ENCODE measurements around the gene ZNF488. TPM values are rescaled to one million over a fixed set of nuclear protein-coding genes. Genes with fewer than 3 reads are reported as not detected.

Gene ZNF488
- total RNA-seq, 1 experiment from 2014 or later, result 5.6 TPM

GRCh38 chr10:47383261-47384147 lies 589 bp downstream of the ZNF488 start:
- POLR2A ChIA-PET, result interaction anchor here (0.6 to 1.5 kb wide), 6 partner anchors 12 to 23 kb away, joined by 3 to 10 read pairs (median 5); no protein-coding TSS in a partner anchor
- Mint-ChIP-seq H3K4me3 (ENCODE audit: unreplicated experiment) (peak overlapping the region; percentile 80), H3K36me3 (ENCODE audit: insufficient read depth, unreplicated experiment) (peaks cover 4% of the 10 kb centered on the region), H3K9me3 (ENCODE audit: unreplicated experiment) (peaks cover 15% of the 10 kb centered on the region), H3K4me1 (ENCODE audit: low read depth, unreplicated experiment) (peaks cover 41% of the 10 kb centered on the region), H3K27ac (ENCODE audit: unreplicated experiment) (peak overlapping the region; percentile 16), H3K27me3 (ENCODE audit: insufficient read depth, unreplicated experiment) (peaks cover 8% of the 10 kb centered on the region)
- Histone ChIP-seq H3K27me3 (replicated peaks; ENCODE audit: control insufficient read depth, insufficient read depth, low read length) (no peaks in the 10 kb centered on the region), H3K4me1 (peaks cover 41% of the 10 kb centered on the region), H3K36me3 (ENCODE audit: control insufficient read depth, insufficient read depth, low read length) (peaks cover 1% of the 10 kb centered on the region; the same call in 1 of the 2 replicates), H3K4me3 (ENCODE audit: low read depth, low read length) (peak overlapping the region; percentile 77), H3K9me3 (peaks cover 4% of the 10 kb centered on the region; the same call in 1 of the 2 replicates)
- TSS peak; percentile 71 for BruUV-seq (replicated peaks)
- TF ChIP-seq, protein P1, sequence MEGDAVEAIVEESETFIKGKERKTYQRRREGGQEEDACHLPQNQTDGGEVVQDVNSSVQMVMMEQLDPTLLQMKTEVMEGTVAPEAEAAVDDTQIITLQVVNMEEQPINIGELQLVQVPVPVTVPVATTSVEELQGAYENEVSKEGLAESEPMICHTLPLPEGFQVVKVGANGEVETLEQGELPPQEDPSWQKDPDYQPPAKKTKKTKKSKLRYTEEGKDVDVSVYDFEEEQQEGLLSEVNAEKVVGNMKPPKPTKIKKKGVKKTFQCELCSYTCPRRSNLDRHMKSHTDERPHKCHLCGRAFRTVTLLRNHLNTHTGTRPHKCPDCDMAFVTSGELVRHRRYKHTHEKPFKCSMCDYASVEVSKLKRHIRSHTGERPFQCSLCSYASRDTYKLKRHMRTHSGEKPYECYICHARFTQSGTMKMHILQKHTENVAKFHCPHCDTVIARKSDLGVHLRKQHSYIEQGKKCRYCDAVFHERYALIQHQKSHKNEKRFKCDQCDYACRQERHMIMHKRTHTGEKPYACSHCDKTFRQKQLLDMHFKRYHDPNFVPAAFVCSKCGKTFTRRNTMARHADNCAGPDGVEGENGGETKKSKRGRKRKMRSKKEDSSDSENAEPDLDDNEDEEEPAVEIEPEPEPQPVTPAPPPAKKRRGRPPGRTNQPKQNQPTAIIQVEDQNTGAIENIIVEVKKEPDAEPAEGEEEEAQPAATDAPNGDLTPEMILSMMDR (IDR thresholded peaks at IDR 0.05; ENCODE audit: insufficient read depth in 1 of 2, low read depth in 1 of 2, low read length in 1 of 2, severe bottlenecking in 1 of 2, unreplicated experiment in 1 of 2), result no peak
- intact Hi-C loops (cut with micrococcal nuclease; ENCODE audit: unreplicated experiment), result loop anchor here (1.0 to 2.0 kb wide), 2 partner anchors 13 to 19 kb away; no protein-coding TSS in a partner anchor
- DNase-seq, result no peak
- CTCF ChIA-PET, result interaction anchor here (0.6 to 2.3 kb wide), 10 partner anchors 13 to 1749 kb away, joined by 3 to 13 read pairs (median 4); no protein-coding TSS in a partner anchor

DNA sequence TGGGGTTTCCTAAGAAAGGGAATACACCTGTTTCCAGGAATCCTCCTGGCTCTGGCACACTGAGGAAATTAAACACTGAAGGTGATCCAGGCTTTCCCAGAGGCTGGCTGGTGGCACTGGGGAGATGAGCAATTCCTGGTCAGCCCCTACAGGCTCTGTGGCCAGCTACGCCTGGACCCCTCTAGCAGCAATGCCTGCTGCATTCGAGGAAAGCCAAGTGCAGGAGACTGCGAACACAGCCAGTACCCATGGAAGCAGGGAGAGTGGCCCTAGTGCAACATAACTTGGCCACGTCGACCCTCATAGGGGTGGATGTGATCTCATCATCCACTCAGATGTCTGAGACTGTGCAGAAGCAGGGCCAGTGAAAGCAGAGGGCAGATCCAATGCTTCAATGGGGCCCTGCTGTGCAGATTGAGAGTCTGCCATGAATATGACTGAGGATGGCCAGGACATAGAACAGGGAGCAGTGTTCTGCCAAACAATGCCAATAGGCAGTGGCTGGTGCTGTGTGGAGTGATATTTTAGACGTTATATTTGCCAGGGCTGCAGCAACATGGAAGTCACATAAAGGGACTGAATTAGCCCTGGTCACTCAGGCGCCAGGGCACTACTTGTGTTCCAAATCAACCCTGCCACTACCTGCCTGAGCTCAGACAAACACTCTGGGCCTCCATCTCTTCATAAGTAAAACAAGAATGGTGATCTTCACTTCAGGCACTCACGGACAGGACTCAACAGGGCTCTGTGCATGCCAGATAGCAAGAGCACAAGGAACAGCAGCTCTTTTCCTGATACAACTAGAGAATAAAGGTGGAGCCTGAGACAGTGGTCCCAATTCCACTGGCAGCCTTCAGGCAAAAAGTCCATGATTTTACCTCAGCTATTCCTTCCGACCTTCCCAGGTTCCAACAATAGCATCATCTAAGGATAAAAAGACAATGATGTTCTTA lies 2.4 kb downstream of the ZNF488 start:
- Mint-ChIP-seq H3K27ac (ENCODE audit: unreplicated experiment) (no peak overlapping the region), H3K4me3 (ENCODE audit: unreplicated experiment) (no peak overlapping the region), H3K27me3 (ENCODE audit: insufficient read depth, unreplicated experiment) (peaks cover 8% of the 10 kb centered on the region), H3K4me1 (ENCODE audit: low read depth, unreplicated experiment) (peaks cover 49% of the 10 kb centered on the region), H3K36me3 (ENCODE audit: insufficient read depth, unreplicated experiment) (peaks cover 4% of the 10 kb centered on the region), H3K9me3 (ENCODE audit: unreplicated experiment) (no peaks in the 10 kb centered on the region)
- H3K4me3 ChIP-seq (ENCODE audit: low read depth, low read length), result no peak overlapping the region
- intact Hi-C loops (cut with micrococcal nuclease; ENCODE audit: unreplicated experiment), result no loop called here
- peaks cover 1% of the 10 kb centered on the region; the same call in 1 of the 2 replicates for H3K36me3 ChIP-seq (ENCODE audit: control insufficient read depth, insufficient read depth, low read length)
- TF ChIP-seq, protein P1 (IDR thresholded peaks at IDR 0.05; ENCODE audit: insufficient read depth in 1 of 2, low read depth in 1 of 2, low read length in 1 of 2, severe bottlenecking in 1 of 2, unreplicated experiment in 1 of 2), result no peak
- ChIA-PET CTCF (interaction anchor here (0.8 to 1.2 kb wide), 4 partner anchors 20 to 73 kb away, joined by 3 to 4 read pairs (median 3); no protein-coding TSS in a partner anchor), POLR2A (no interaction called here)
- no peaks in the 10 kb centered on the region for H3K27me3 ChIP-seq (replicated peaks; ENCODE audit: control insufficient read depth, insufficient read depth, low read length)
- peaks cover 41% of the 10 kb centered on the region for H3K4me1 ChIP-seq
- H3K9me3 ChIP-seq, result peaks cover 4% of the 10 kb centered on the region; the same call in 1 of the 2 replicates
- BruUV-seq (replicated peaks), result no TSS peak
- DNase-seq, result no peak

GRCh38 chr10:47381103-47381395 lies 3.0 kb downstream of the ZNF488 start:
- no peak overlapping the region for H3K4me3 Mint-ChIP-seq (ENCODE audit: unreplicated experiment)
- intact Hi-C loops (cut with micrococcal nuclease; ENCODE audit: unreplicated experiment), result no loop called here
- BruUV-seq (replicated peaks), result no TSS peak
- Histone ChIP-seq H3K36me3 (ENCODE audit: control insufficient read depth, insufficient read depth, low read length) (peaks cover 1% of the 10 kb centered on the region; the same call in 1 of the 2 replicates), H3K4me3 (ENCODE audit: low read depth, low read length) (no peak overlapping the region), H3K27me3 (replicated peaks; ENCODE audit: control insufficient read depth, insufficient read depth, low read length) (no peaks in the 10 kb centered on the region), H3K4me1 (peaks cover 41% of the 10 kb centered on the region), H3K9me3 (peaks cover 4% of the 10 kb centered on the region; the same call in 1 of the 2 replicates)
- H3K36me3 Mint-ChIP-seq (ENCODE audit: insufficient read depth, unreplicated experiment), result peaks cover 4% of the 10 kb centered on the region
- CTCF ChIA-PET, result interaction anchor here (0.8 to 1.2 kb wide), 3 partner anchors 19 to 73 kb away, joined by 3 to 4 read pairs (median 3); no protein-coding TSS in a partner anchor
- H3K27ac Mint-ChIP-seq (ENCODE audit: unreplicated experiment), result peak overlapping the region; percentile 17
- TF ChIP-seq, protein P1 (IDR thresholded peaks at IDR 0.05; ENCODE audit: insufficient read depth in 1 of 2, low read depth in 1 of 2, low read length in 1 of 2, severe bottlenecking in 1 of 2, unreplicated experiment in 1 of 2), result no peak
- H3K27me3 Mint-ChIP-seq (ENCODE audit: insufficient read depth, unreplicated experiment), result peaks cover 8% of the 10 kb centered on the region
- no peak for DNase-seq
- H3K4me1 Mint-ChIP-seq (ENCODE audit: low read depth, unreplicated experiment), result peaks cover 49% of the 10 kb centered on the region
- no peaks in the 10 kb centered on the region for H3K9me3 Mint-ChIP-seq (ENCODE audit: unreplicated experiment)
- POLR2A ChIA-PET, result no interaction called here

Measured in Caco-2 (cell line).